ENCODE measurements around the gene SYNE1. TPM values are rescaled to one million over a fixed set of nuclear protein-coding genes. Genes with fewer than 3 reads are reported as not detected.
"Not testable (repeated sequence)": the region's sequence is repeated elsewhere in the genome, so short reads cannot be mapped to it uniquely, and the experiment has no call there.

Gene SYNE1
- total RNA-seq, 6 donors from 2014 or later, result 160 to 859 (median 490) TPM

DNA sequence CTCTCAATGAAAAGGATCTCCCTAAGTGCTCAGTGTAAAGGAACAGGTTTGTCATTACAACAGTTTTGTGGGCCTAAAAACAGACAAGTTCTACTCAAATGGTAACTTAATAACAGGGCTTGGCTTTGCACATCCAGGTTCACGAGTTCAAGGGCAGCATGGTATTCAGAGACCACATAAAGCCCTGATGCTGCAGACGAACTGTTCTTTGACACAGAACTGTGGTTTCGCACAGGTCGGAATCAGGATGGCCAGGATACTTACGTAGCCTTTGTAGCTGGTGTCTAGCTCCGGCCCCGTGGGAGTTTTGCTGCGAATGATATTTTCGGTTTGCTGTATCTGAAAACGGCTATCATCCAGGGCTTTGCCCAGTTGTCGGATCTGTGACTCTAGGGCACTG is 493.8 kb downstream of the SYNE1 start:
- Histone ChIP-seq H3K27ac (no peak overlapping the region), H3K4me3 (no peak overlapping the region), H3K4me1 (no peaks in the 10 kb centered on the region), H3K27me3 (no peaks in the 10 kb centered on the region), H3K36me3 (peaks cover 15 to 97% (median 78%) of the 10 kb centered on the region in 4 donors), H3K9me3 (no peaks in the 10 kb centered on the region)
- TF ChIP-seq, protein P1, sequence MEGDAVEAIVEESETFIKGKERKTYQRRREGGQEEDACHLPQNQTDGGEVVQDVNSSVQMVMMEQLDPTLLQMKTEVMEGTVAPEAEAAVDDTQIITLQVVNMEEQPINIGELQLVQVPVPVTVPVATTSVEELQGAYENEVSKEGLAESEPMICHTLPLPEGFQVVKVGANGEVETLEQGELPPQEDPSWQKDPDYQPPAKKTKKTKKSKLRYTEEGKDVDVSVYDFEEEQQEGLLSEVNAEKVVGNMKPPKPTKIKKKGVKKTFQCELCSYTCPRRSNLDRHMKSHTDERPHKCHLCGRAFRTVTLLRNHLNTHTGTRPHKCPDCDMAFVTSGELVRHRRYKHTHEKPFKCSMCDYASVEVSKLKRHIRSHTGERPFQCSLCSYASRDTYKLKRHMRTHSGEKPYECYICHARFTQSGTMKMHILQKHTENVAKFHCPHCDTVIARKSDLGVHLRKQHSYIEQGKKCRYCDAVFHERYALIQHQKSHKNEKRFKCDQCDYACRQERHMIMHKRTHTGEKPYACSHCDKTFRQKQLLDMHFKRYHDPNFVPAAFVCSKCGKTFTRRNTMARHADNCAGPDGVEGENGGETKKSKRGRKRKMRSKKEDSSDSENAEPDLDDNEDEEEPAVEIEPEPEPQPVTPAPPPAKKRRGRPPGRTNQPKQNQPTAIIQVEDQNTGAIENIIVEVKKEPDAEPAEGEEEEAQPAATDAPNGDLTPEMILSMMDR (IDR thresholded peaks at IDR 0.05), result no peak
- TF ChIP-seq EP300 (IDR thresholded peaks at IDR 0.05), result no peak
- TF ChIP-seq POLR2AphosphoS5 (IDR thresholded peaks at IDR 0.05), result no peak
- no peak for TF ChIP-seq POLR2A (IDR thresholded peaks at IDR 0.05)
- WGBS, 2 donors, result 94 to 95% methylated on average over 11 of the region's 11 CpGs
- ATAC-seq (ENCODE audit: low FRiP score in 2 of 2), result no peak
- DNase-seq, result no peak

DNA sequence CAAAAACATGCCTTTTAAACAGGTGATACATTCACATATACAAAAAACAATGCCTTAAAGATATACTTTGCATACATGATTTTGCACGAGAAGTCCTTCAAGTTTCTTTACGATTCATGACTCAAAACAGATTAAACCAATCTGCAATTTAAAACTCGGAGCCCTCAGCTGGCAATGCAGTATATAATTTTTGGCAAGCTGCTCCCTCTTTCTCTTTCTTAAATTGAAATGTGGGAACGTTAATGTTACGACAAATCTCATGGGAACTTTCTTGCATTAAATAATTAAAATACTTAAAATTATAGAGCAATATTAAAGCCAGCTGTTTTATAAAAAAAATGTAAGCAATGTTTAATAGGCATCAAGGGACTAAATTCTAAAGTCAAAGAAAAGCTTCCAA is 495.1 kb downstream of the SYNE1 start:
- ATAC-seq (ENCODE audit: low FRiP score in 2 of 2) (no peak), DNase-seq (no peak)
- TF ChIP-seq POLR2AphosphoS5 (IDR thresholded peaks at IDR 0.05) (no peak), EP300 (IDR thresholded peaks at IDR 0.05) (no peak), POLR2A (IDR thresholded peaks at IDR 0.05) (no peak)
- TF ChIP-seq, protein P1 (IDR thresholded peaks at IDR 0.05), result no peak
- Histone ChIP-seq H3K27ac (no peak overlapping the region), H3K4me3 (no peak overlapping the region), H3K27me3 (no peaks in the 10 kb centered on the region), H3K9me3 (no peaks in the 10 kb centered on the region), H3K36me3 (peaks cover 20 to 97% (median 71%) of the 10 kb centered on the region in 4 donors), H3K4me1 (no peaks in the 10 kb centered on the region)
- WGBS, 2 donors, result 67 to 78% methylated on average over 5 of the region's 5 CpGs

DNA sequence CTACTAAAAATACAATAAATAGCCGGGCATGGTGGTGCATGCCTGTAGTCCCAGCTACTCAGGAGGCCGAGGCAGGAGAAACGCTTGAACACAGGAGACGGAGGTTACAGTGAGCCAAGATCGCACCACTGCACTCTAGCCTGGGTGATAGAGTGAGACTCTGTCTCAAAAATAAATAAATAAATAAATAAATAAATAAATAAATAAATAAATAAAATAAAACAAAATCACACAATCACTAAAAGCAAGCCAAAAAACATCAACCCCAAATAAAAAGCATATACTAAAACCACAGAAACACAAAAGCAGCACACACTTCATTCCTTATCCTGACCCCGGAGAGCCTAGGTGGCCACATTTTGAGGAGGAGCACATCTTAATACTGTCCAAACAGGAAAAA is 498.8 kb downstream of the SYNE1 start:
- not testable (repeated sequence) for DNase-seq
- WGBS, 2 donors, result 94 to 95% methylated on average over 6 of the region's 6 CpGs

DNA sequence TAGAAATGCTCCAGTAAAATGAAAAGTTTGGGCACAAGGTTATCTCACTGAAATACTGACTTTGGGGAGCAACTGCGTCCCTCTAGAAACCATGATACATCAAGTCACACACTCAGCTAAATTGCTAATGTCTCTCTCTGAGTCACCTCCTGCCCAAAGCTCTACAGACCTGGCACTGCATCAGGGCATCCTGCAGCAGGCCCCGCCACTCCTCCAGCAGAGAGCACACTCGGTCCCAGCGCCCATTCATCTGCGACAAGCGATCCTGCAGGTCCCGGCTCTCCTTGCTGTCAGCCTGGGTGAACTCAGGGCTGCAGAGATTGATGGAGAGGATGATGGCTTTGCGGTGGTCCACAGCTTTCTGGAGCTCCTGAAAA is 500.7 kb downstream of the SYNE1 start:
- no peak overlapping the region for H3K27ac ChIP-seq
- no peak for TF ChIP-seq POLR2A (IDR thresholded peaks at IDR 0.05)
- TF ChIP-seq EP300 (IDR thresholded peaks at IDR 0.05), result no peak
- no peak for TF ChIP-seq POLR2AphosphoS5 (IDR thresholded peaks at IDR 0.05)
- TF ChIP-seq, protein P1 (IDR thresholded peaks at IDR 0.05), result no peak
- H3K27me3 ChIP-seq, result no peaks in the 10 kb centered on the region
- WGBS, 2 donors, result 84 to 92% methylated on average over 8 of the region's 8 CpGs
- DNase-seq, result peak in 1 of 2 donors; percentile 37
- H3K4me1 ChIP-seq, result peaks cover 0 to 3% (median 2%) of the 10 kb centered on the region in 4 donors
- H3K36me3 ChIP-seq, result peaks cover 29 to 100% (median 82%) of the 10 kb centered on the region in 4 donors
- peak in 1 of 2 donors; percentile 37 for ATAC-seq (ENCODE audit: low FRiP score in 2 of 2)
- H3K4me3 ChIP-seq, result no peak overlapping the region
- H3K9me3 ChIP-seq, result no peaks in the 10 kb centered on the region

More for the DNA sequence above, 498.8 kb downstream of the SYNE1 start:
- H3K27ac ChIP-seq; ATAC-seq (ENCODE audit: low FRiP score in 2 of 2); H3K4me1 ChIP-seq; H3K4me3 ChIP-seq; H3K9me3 ChIP-seq; H3K27me3 ChIP-seq: not testable (repeated sequence)
- peaks cover 17 to 99% (median 76%) of the 10 kb centered on the region in 4 donors for H3K36me3 ChIP-seq

DNA sequence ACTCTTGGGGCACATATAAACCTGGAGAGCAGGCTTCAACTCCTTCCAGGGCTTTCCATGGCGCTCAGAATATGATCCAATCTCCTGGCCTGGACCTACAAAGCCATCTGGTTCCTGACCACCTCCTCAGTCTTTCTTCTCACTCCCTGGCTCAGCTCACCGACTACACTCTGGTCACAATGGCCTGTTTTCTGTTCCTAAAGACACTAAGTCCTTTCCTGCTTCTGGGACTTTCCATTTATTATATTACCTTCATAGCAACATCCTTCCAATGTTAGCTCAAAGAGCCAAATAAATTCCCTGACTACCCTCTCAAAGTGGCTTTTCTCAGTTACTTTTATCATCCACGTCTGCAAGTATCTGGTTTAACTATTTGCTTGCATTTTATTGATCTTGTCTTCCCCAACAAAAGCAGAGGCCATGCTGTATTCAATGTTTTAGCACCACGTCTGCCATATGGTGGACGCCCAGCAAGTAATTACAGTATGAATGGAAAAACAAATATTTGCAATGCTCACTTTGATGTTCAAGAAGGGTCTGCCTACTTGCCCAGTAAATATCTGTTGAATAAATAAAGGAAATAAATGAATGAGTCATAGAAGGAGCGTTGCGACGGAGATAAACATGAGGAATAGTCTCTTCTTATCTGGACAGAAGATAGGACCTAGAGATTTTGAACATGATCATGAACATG is 501.3 kb downstream of the SYNE1 start:
- H3K9me3 ChIP-seq, result no peaks in the 10 kb centered on the region
- DNase-seq (no peak), ATAC-seq (ENCODE audit: low FRiP score in 2 of 2) (no peak)
- H3K4me3 ChIP-seq, result no peak overlapping the region
- H3K27me3 ChIP-seq, result no peaks in the 10 kb centered on the region
- peaks cover 0 to 3% (median 2%) of the 10 kb centered on the region in 4 donors for H3K4me1 ChIP-seq
- TF ChIP-seq POLR2AphosphoS5 (IDR thresholded peaks at IDR 0.05) (no peak), POLR2A (IDR thresholded peaks at IDR 0.05) (no peak)
- WGBS, 2 donors, result 60 to 62% methylated on average over 8 of the region's 8 CpGs
- H3K36me3 ChIP-seq, result peaks cover 29 to 96% (median 78%) of the 10 kb centered on the region in 4 donors
- peak overlapping the region in 1 of 4 donors; percentile 57 for H3K27ac ChIP-seq

DNA sequence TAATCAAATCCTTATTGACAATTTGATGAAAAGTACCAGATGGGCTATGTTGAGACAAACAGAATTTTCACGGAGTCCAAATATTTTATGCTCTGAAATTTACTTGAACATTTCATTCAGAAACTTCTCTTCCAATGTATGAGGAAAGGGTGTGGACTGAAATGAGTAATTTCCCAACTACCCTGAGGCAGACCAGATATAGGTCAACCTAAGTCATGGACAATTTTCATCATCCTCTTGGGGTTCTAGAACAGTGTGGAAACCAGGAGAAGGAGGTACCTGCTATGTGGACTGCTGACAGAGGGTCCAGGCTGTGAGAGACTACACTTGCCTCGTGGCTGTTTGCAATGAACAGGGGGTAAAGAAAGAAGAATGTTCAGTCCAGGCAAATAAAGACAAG is 506.7 kb downstream of the SYNE1 start:
- DNase-seq (no peak), ATAC-seq (ENCODE audit: low FRiP score in 2 of 2) (peak in 1 of 2 donors; percentile 65)
- Histone ChIP-seq H3K4me3 (peak overlapping the region in 3 of 4 donors; percentile 30 to 40 (median 36)), H3K9me3 (no peaks in the 10 kb centered on the region), H3K4me1 (peaks cover 6 to 18% (median 10%) of the 10 kb centered on the region in 4 donors), H3K27me3 (no peaks in the 10 kb centered on the region), H3K36me3 (peaks cover 12 to 74% (median 45%) of the 10 kb centered on the region in 4 donors), H3K27ac (peak overlapping the region; percentile 27 to 87 (median 84))
- 56 to 65% methylated on average over 2 of the region's 2 CpGs for WGBS, 2 donors
- TF ChIP-seq POLR2A (IDR thresholded peaks at IDR 0.05), result no peak
- no peak for TF ChIP-seq POLR2AphosphoS5 (IDR thresholded peaks at IDR 0.05)
- TF ChIP-seq EP300 (IDR thresholded peaks at IDR 0.05), result no peak
- TF ChIP-seq, protein P1 (IDR thresholded peaks at IDR 0.05), result no peak

Data from upper lobe of left lung (tissue), 6 donors.